ENCODE measurements around the gene DMRTB1. TPM values are rescaled to one million over a fixed set of nuclear protein-coding genes. Genes with fewer than 3 reads are reported as not detected.

The DMRTB1 gene
- total RNA-seq, 1 donor from 2014 or later = not detected

GRCh38 chr1:53507116-53507820 is 48.1 kb downstream of the DMRTB1 start:
- DNase-seq (ENCODE audit: low spot score in 2 of 2) (no peak), FAIRE-seq (no peak)

- FAIRE-seq (no peak), DNase-seq (ENCODE audit: low spot score in 2 of 2) (no peak)
These were observed 49.1 kb downstream of the DMRTB1 start for GRCh38 chr1:53508056-53508990.

GRCh38 chr1:53508991-53509666 is 49.9 kb downstream of the DMRTB1 start:
- no peak for FAIRE-seq
- no peak for DNase-seq (ENCODE audit: low spot score in 2 of 2)

GRCh38 chr1:53509775-53510174 is 50.6 kb downstream of the DMRTB1 start:
- DNase-seq (ENCODE audit: low spot score in 2 of 2) = no peak

GRCh38 chr1:53510215-53510614 is 51.0 kb downstream of the DMRTB1 start:
- FAIRE-seq (no peak), DNase-seq (ENCODE audit: low spot score in 2 of 2) (no peak)

More at GRCh38 chr1:53509775-53510174, 50.6 kb downstream of the DMRTB1 start:
- FAIRE-seq = no peak

- DNase-seq (ENCODE audit: low spot score in 2 of 2) (no peak), FAIRE-seq (no peak)
These were observed 52.2 kb downstream of the DMRTB1 start for GRCh38 chr1:53511323-53511932.

GRCh38 chr1:53511933-53512806 is 53.0 kb downstream of the DMRTB1 start:
- DNase-seq (ENCODE audit: low spot score in 2 of 2) = no peak
- no peak for FAIRE-seq

GRCh38 chr1:53512807-53513755 is 53.9 kb downstream of the DMRTB1 start:
- no peak for DNase-seq (ENCODE audit: low spot score in 2 of 2)
- no peak for FAIRE-seq

GRCh38 chr1:53513846-53514245 is 54.6 kb downstream of the DMRTB1 start:
- no peak for FAIRE-seq
- DNase-seq (ENCODE audit: low spot score in 2 of 2) = no peak

- no peak for FAIRE-seq
- no peak for DNase-seq (ENCODE audit: low spot score in 2 of 2)
These were observed 55.2 kb downstream of the DMRTB1 start for GRCh38 chr1:53514436-53514835.

- DNase-seq (ENCODE audit: low spot score in 2 of 2) = no peak
- FAIRE-seq = no peak
These were observed 57.0 kb downstream of the DMRTB1 start for GRCh38 chr1:53516181-53516580.

Other genes with a start within 250 kb of the DMRTB1 start
- 42.4 TPM for gene CZIB, start 238.8 kb upstream of the DMRTB1 start, total RNA-seq
- gene MAGOH, start 220.9 kb upstream of the DMRTB1 start, total RNA-seq = 15.9 TPM
- gene LRP8, start 131.3 kb upstream of the DMRTB1 start, total RNA-seq = 83.6 TPM

All from frontal cortex (tissue), 4 donors.